GM18498 (cell line): ENCODE results near the gene TRPC4.

Experiments
- ATAC-seq: cut with Tn5 transposase; IDR thresholded peaks from one replicate; pipeline ENCODE4 v1.9.1; 2021; ENCODE audit warnings: mild to moderate bottlenecking, moderate library complexity; ENCODE audit not compliant: unreplicated experiment

Gene TRPC4

GRCh38 chr13:37869756-37870488, at the start of gene TRPC4:
TSS of gene TRPC4 (minus strand) at chr13:37869772. CDS start at chr13:37783333, 86,439 bp downstream.
- ATAC-seq = no peak

- ATAC-seq = no peak
Measured at GRCh38 chr13:37918751-37919150, 49.2 kb upstream of the TRPC4 start.

GRCh38 chr13:37918116-37918714, 48.6 kb upstream of the TRPC4 start:
- no peak for ATAC-seq

GRCh38 chr13:37914781-37915391, 45.3 kb upstream of the TRPC4 start:
- no peak for ATAC-seq

- ATAC-seq = no peak
Measured at GRCh38 chr13:37910790-37911189, 41.2 kb upstream of the TRPC4 start.

GRCh38 chr13:37906880-37907279, 37.3 kb upstream of the TRPC4 start:
- no peak for ATAC-seq

- no peak for ATAC-seq
Measured at GRCh38 chr13:37905736-37906135, 36.2 kb upstream of the TRPC4 start.

GRCh38 chr13:37899753-37900152, 30.2 kb upstream of the TRPC4 start:
- ATAC-seq = no peak

- ATAC-seq = no peak
Measured at GRCh38 chr13:37893321-37893720, 23.7 kb upstream of the TRPC4 start.

- no peak for ATAC-seq
Measured at GRCh38 chr13:37889820-37890219, 20.2 kb upstream of the TRPC4 start.

GRCh38 chr13:37889102-37889501, 19.5 kb upstream of the TRPC4 start:
- ATAC-seq = no peak

- no peak for ATAC-seq
Measured at GRCh38 chr13:37886879-37887278, 17.3 kb upstream of the TRPC4 start.

- ATAC-seq = no peak
Measured at GRCh38 chr13:37884674-37885073, 15.1 kb upstream of the TRPC4 start.

- ATAC-seq = no peak
Measured at GRCh38 chr13:37884026-37884425, 14.5 kb upstream of the TRPC4 start.

GRCh38 chr13:37878921-37879320, 9.3 kb upstream of the TRPC4 start:
- no peak for ATAC-seq

- no peak for ATAC-seq
Measured at GRCh38 chr13:37878496-37878895, 8.9 kb upstream of the TRPC4 start.

- no peak for ATAC-seq
Measured at GRCh38 chr13:37870895-37871550, 1.5 kb upstream of the TRPC4 start.

GRCh38 chr13:37870489-37870845, 895 bp upstream of the TRPC4 start:
- ATAC-seq = no peak

- ATAC-seq = no peak
Measured at GRCh38 chr13:37869506-37869755, 141 bp downstream of the TRPC4 start.

- no peak for ATAC-seq
Measured at GRCh38 chr13:37868691-37869505, 674 bp downstream of the TRPC4 start.

- no peak for ATAC-seq
Measured at GRCh38 chr13:37863708-37864107, 5.9 kb downstream of the TRPC4 start.
